A549 (cell line): Measurements from ENCODE around the gene ENO2.

Experiments used
- BHLHE40 ChIP-seq: IDR thresholded peaks from 2 replicates; pipeline ENCODE4 v1.6.1; 2012; ENCODE audit warnings: low read depth, low read length, inconsistent platforms
- CBX2 ChIP-seq: fragments of 200-600 bp; sonication (generic); IDR thresholded peaks from 2 replicates; pipeline ENCODE4 v1.6.1; 2016; ENCODE audit warnings: low read depth, mild to moderate bottlenecking, borderline replicate concordance
- CEBPB ChIP-seq, 2 experiments: fragments of >200 bp in 1 of 2; sonication (Bioruptor Twin) in 1 of 2; formaldehyde crosslinking in 1 of 2; IDR thresholded peaks; 2 replicates each; pipeline ENCODE4 v1.6.1; 2012 to 2016
- FOSL2 ChIP-seq, 2 experiments: fragments of 450-650 bp in 1 of 2; fragments of >200 bp in 1 of 2; sonication (Bioruptor Twin) in 1 of 2; formaldehyde crosslinking; IDR thresholded peaks; 2 replicates each; pipeline versions ENCODE4 v1.5.0 to v1.6.1; 2016 to 2020; ENCODE audit warnings: mild to moderate bottlenecking in 1 of 2, moderate library complexity in 1 of 2
- RAD21 ChIP-seq, 2 experiments: fragments of >200 bp in 1 of 2; sonication (Bioruptor Twin) in 1 of 2; formaldehyde crosslinking in 1 of 2; IDR thresholded peaks in 1 of 2; conservative IDR thresholded peaks in 1 of 2; 2 replicates in 1 of 2; 3 replicates in 1 of 2; pipeline ENCODE4 v1.6.1; 2012 to 2018; ENCODE audit warnings: inconsistent platforms in 1 of 2
- RFX5 ChIP-seq: fragments of 450-650 bp; IDR thresholded peaks from 2 replicates; pipeline ENCODE4 v1.7.1; 2014; ENCODE audit warnings: antibody characterized with exemption, mild to moderate bottlenecking, moderate library complexity
- SMC3 ChIP-seq: fragments of >200 bp; sonication (Bioruptor Twin); formaldehyde crosslinking; IDR thresholded peaks from 3 replicates; pipeline ENCODE4 v1.6.1; 2018; ENCODE audit warnings: inconsistent platforms
- TP53 ChIP-seq: fragments of 250-450 bp; sonication (Bioruptor Pico); IDR thresholded peaks from 2 replicates; pipeline ENCODE4 v1.5.0; 2021; ENCODE audit warnings: mild to moderate bottlenecking, moderate library complexity
- ZFP36 ChIP-seq: fragments of 450-650 bp; IDR thresholded peaks from 2 replicates; pipeline ENCODE4 v1.6.1; 2014; ENCODE audit warnings: borderline replicate concordance; ENCODE audit not compliant: partially characterized antibody
- TF ChIP-seq, protein P1 (sequence below): fragments of >200 bp; sonication (Bioruptor Twin); formaldehyde crosslinking; IDR thresholded peaks from 3 replicates; pipeline ENCODE4 v1.5.1; 2016
- TF ChIP-seq, protein P2 (sequence below): IDR thresholded peaks from 2 replicates; pipeline ENCODE4 v1.6.1; 2012

DNA sequence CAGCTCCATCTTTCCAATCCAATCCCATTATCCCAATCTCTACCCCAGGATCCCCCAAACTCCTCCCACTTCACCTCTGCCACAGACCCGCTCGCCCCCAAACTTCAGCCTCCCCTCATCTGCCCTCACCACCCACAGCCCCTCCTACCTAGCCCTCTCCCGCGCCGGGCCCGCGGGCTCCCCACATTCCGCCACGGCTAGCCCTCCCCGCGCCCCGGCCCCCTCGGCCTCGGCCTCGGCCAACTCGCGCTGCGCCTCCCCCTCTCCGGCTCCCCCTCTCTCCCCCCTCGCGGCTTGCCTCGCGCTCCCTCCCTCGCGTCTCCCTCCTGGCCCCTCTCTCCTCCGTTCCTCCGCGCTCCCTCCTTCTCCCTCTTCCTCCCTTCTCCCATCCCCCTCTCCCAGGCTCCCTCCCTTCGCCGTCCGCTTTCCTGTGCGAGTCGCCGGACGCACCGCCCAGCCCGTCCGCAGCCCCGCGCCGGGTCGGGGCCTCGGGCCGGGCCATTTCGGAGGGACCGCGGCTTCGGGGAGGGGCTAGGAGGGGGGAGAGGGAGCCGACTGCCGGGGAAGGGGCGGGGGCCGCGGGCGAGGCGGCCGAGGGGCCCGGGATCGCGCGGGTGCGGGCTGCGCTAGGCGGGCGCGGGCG is 13.1 kb downstream of the ENO2 start, which contains the start of gene ATN1:
- TF ChIP-seq BHLHE40 (no peak), RAD21 (conservative IDR thresholded peaks at IDR 0.05 in 1 of 2, IDR thresholded peaks at IDR 0.05 in 1 of 2) (no peak), ZFP36 (no peak), RFX5 (no peak), CEBPB (IDR thresholded peaks at IDR 0.05) (no peak), CBX2 (no peak), SMC3 (no peak), FOSL2 (IDR thresholded peaks at IDR 0.05) (no peak), FOSL2 (CRISPR knock-in tag; IDR thresholded peaks at IDR 0.05) (no peak), TP53 (CRISPR knock-in tag) (no peak)
- TF ChIP-seq, protein P1, sequence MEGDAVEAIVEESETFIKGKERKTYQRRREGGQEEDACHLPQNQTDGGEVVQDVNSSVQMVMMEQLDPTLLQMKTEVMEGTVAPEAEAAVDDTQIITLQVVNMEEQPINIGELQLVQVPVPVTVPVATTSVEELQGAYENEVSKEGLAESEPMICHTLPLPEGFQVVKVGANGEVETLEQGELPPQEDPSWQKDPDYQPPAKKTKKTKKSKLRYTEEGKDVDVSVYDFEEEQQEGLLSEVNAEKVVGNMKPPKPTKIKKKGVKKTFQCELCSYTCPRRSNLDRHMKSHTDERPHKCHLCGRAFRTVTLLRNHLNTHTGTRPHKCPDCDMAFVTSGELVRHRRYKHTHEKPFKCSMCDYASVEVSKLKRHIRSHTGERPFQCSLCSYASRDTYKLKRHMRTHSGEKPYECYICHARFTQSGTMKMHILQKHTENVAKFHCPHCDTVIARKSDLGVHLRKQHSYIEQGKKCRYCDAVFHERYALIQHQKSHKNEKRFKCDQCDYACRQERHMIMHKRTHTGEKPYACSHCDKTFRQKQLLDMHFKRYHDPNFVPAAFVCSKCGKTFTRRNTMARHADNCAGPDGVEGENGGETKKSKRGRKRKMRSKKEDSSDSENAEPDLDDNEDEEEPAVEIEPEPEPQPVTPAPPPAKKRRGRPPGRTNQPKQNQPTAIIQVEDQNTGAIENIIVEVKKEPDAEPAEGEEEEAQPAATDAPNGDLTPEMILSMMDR = no peak
- TF ChIP-seq, protein P2, sequence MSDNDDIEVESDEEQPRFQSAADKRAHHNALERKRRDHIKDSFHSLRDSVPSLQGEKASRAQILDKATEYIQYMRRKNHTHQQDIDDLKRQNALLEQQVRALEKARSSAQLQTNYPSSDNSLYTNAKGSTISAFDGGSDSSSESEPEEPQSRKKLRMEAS = peak; percentile 54
